ENCODE measurements around the gene CLEC16A. TPM values are rescaled to one million over a fixed set of nuclear protein-coding genes. Genes with fewer than 3 reads are reported as not detected.

CLEC16A gene
- total RNA-seq, 1 donor from 2014 or later: 7.8 TPM

DNA sequence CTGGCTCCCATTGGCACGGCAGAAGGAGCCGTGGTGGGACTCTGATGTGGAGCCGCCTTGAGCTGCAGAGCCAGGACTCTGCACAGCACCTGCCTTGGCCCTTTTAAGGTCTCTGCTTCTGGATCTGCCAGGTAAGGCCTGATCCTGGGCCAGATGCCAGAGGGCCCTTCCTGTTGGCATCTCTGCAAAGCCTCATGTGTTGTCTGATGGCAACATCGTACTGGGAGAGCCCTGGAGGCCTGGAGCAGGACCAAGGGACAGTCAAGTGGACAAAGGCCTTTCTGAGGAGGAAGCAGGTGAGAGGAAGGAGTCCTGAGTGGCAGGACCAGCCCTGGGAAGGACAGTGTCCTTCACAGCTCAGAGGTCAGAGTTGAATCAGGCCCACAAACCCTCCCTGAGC is 285.5 kb downstream of the CLEC16A start:
- no peaks in the 10 kb centered on the region for H3F3A ChIP-seq (ENCODE audit: low read depth)
- H3K27ac ChIP-seq: no peak overlapping the region
- H3K9ac ChIP-seq: no peak overlapping the region
- H3K36me3 ChIP-seq: no peaks in the 10 kb centered on the region
- peaks cover 6% of the 10 kb centered on the region for H3K27me3 Mint-ChIP-seq (ENCODE audit: insufficient read depth, low read depth)
- no peak overlapping the region for H3K4me2 ChIP-seq
- no peak overlapping the region for H3K27ac Mint-ChIP-seq
- no peaks in the 10 kb centered on the region for H3K9me3 Mint-ChIP-seq
- no peaks in the 10 kb centered on the region for H3K27me3 ChIP-seq
- H3K4me3 ChIP-seq: no peak overlapping the region
- no peaks in the 10 kb centered on the region for H3K4me1 ChIP-seq
- no peaks in the 10 kb centered on the region for H3K36me3 Mint-ChIP-seq
- no peak for TF ChIP-seq EZH2 (IDR thresholded peaks at IDR 0.05)
- TF ChIP-seq, protein P1, sequence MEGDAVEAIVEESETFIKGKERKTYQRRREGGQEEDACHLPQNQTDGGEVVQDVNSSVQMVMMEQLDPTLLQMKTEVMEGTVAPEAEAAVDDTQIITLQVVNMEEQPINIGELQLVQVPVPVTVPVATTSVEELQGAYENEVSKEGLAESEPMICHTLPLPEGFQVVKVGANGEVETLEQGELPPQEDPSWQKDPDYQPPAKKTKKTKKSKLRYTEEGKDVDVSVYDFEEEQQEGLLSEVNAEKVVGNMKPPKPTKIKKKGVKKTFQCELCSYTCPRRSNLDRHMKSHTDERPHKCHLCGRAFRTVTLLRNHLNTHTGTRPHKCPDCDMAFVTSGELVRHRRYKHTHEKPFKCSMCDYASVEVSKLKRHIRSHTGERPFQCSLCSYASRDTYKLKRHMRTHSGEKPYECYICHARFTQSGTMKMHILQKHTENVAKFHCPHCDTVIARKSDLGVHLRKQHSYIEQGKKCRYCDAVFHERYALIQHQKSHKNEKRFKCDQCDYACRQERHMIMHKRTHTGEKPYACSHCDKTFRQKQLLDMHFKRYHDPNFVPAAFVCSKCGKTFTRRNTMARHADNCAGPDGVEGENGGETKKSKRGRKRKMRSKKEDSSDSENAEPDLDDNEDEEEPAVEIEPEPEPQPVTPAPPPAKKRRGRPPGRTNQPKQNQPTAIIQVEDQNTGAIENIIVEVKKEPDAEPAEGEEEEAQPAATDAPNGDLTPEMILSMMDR (IDR thresholded peaks at IDR 0.05): no peak
- TF ChIP-seq EZH2phosphoT487 (IDR thresholded peaks at IDR 0.05): no peak
- H4K20me1 ChIP-seq (ENCODE audit: low read depth): no peaks in the 10 kb centered on the region
- no peaks in the 10 kb centered on the region for H3K9me3 ChIP-seq (ENCODE audit: low read depth)
- H3K4me1 Mint-ChIP-seq: peaks cover 2% of the 10 kb centered on the region
- DNase-seq (ENCODE audit: low spot score): no peak
- no peak overlapping the region for H2AFZ ChIP-seq (replicated peaks)
- no peak overlapping the region for H3K4me3 Mint-ChIP-seq
- H3K79me2 ChIP-seq (ENCODE audit: low read depth): no peaks in the 10 kb centered on the region

DNA sequence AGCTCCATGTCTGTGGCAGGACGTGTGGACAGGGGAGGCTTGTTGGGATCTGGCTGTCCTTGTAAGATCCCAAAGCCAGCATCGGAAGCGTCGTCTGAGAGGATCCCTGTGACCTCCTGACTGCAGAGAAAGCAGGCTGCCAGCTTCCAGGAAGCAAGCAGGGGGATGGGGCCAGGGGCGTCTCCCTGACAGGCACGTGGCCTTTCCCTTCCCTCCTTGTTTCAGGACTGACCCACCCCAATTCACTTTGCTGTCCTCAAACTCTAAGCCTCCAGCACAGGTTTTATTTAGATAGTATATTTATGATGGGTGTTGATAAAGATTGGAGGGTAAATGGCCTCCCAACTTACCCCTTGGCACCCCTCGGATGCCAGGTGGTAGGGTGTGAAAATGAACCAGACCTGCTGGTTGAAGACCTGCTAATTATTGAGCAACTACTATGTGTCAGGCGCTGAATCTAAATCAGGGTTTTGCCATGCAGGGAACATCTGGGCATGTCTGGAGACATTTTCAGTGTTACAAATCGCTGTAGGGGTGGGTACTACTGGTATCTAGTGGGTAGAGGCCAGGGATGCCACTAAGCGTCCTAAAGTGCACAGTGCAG is 287.1 kb downstream of the CLEC16A start:
- DNase-seq (ENCODE audit: low spot score): no peak
- no peaks in the 10 kb centered on the region for H3K36me3 ChIP-seq
- no peaks in the 10 kb centered on the region for H3K4me1 ChIP-seq
- no peaks in the 10 kb centered on the region for H4K20me1 ChIP-seq (ENCODE audit: low read depth)
- H3K27me3 Mint-ChIP-seq (ENCODE audit: insufficient read depth, low read depth): peaks cover 6% of the 10 kb centered on the region
- H3K79me2 ChIP-seq (ENCODE audit: low read depth): no peaks in the 10 kb centered on the region
- H3K27ac Mint-ChIP-seq: no peak overlapping the region
- no peak for TF ChIP-seq EZH2 (IDR thresholded peaks at IDR 0.05)
- no peak for TF ChIP-seq EZH2phosphoT487 (IDR thresholded peaks at IDR 0.05)
- TF ChIP-seq, protein P1 (IDR thresholded peaks at IDR 0.05): no peak
- no peak overlapping the region for H3K27ac ChIP-seq
- H3F3A ChIP-seq (ENCODE audit: low read depth): no peaks in the 10 kb centered on the region
- no peaks in the 10 kb centered on the region for H3K36me3 Mint-ChIP-seq
- no peak overlapping the region for H3K4me3 ChIP-seq
- no peaks in the 10 kb centered on the region for H3K27me3 ChIP-seq
- H2AFZ ChIP-seq (replicated peaks): no peak overlapping the region
- H3K9me3 ChIP-seq (ENCODE audit: low read depth): no peaks in the 10 kb centered on the region
- no peak overlapping the region for H3K4me3 Mint-ChIP-seq
- peaks cover 2% of the 10 kb centered on the region for H3K4me1 Mint-ChIP-seq
- no peak overlapping the region for H3K4me2 ChIP-seq
- H3K9ac ChIP-seq: no peak overlapping the region
- no peaks in the 10 kb centered on the region for H3K9me3 Mint-ChIP-seq

Other genes with a start within 250 kb of the CLEC16A start
- gene TEKT5, start 249.6 kb upstream of the CLEC16A start, total RNA-seq (ENCODE audit: low replicate concordance): 0.07 and 0.50 TPM in 2 replicates
- gene NUBP1, start 200.7 kb upstream of the CLEC16A start, total RNA-seq (ENCODE audit: low replicate concordance): 21.6 and 22.8 TPM in 2 replicates
- gene TVP23A, start 125.8 kb upstream of the CLEC16A start, total RNA-seq (ENCODE audit: low replicate concordance): 3.5 and 4.6 TPM in 2 replicates
- not detected in 2 replicates for gene CIITA, start 67.4 kb upstream of the CLEC16A start, total RNA-seq (ENCODE audit: low replicate concordance)
- gene DEXI, start 2.1 kb upstream of the CLEC16A start, total RNA-seq (ENCODE audit: low replicate concordance): 16.4 and 45.9 TPM in 2 replicates